ENCODE results near the gene PDE4D. TPM values are rescaled to one million over a fixed set of nuclear protein-coding genes. Genes with fewer than 3 reads are reported as not detected.
"Not testable (repeated sequence)": the region's sequence is repeated elsewhere in the genome, so short reads cannot be mapped to it uniquely, and the experiment has no call there.

The PDE4D gene
- total RNA-seq, 1 donor from 2014 or later, result 219 TPM

GRCh38 chr5:59463618-59464166, 429.8 kb downstream of the PDE4D start:
- not testable (repeated sequence) for DNase-seq

GRCh38 chr5:59462956-59463355, 430.6 kb downstream of the PDE4D start:
- DNase-seq, result no peak

- peak; percentile 17 for DNase-seq
These were observed 433.0 kb downstream of the PDE4D start for GRCh38 chr5:59460368-59461153.

GRCh38 chr5:59458966-59459729, 434.4 kb downstream of the PDE4D start:
- DNase-seq, result no peak

GRCh38 chr5:59458321-59458720, 435.2 kb downstream of the PDE4D start:
- DNase-seq, result no peak

- no peak for DNase-seq
These were observed 443.5 kb downstream of the PDE4D start for GRCh38 chr5:59449905-59450644.

- DNase-seq, result no peak
These were observed 447.2 kb downstream of the PDE4D start for GRCh38 chr5:59446356-59446755.

GRCh38 chr5:59445741-59446140, 447.8 kb downstream of the PDE4D start:
- DNase-seq, result no peak

- DNase-seq, result no peak
These were observed 454.2 kb downstream of the PDE4D start for GRCh38 chr5:59439303-59439702.

- no peak for DNase-seq
These were observed 456.4 kb downstream of the PDE4D start for GRCh38 chr5:59437176-59437575.

- DNase-seq, result no peak
These were observed 457.0 kb downstream of the PDE4D start for GRCh38 chr5:59436364-59437148.

GRCh38 chr5:59433174-59433573, 460.4 kb downstream of the PDE4D start:
- DNase-seq, result no peak

- no peak for DNase-seq
These were observed 463.4 kb downstream of the PDE4D start for GRCh38 chr5:59430066-59430685.

- DNase-seq, result no peak
These were observed 465.1 kb downstream of the PDE4D start for GRCh38 chr5:59428391-59428790.

GRCh38 chr5:59424515-59424914, 469.0 kb downstream of the PDE4D start:
- DNase-seq, result no peak

- no peak for DNase-seq
These were observed 470.5 kb downstream of the PDE4D start for GRCh38 chr5:59423021-59423420.

GRCh38 chr5:59421986-59422941, 471.3 kb downstream of the PDE4D start:
- no peak for DNase-seq

GRCh38 chr5:59420596-59420995, 472.9 kb downstream of the PDE4D start:
- no peak for DNase-seq

GRCh38 chr5:59418808-59419207, 474.7 kb downstream of the PDE4D start:
- DNase-seq, result no peak

GRCh38 chr5:59416451-59416850, 477.1 kb downstream of the PDE4D start:
- DNase-seq, result no peak

Measured in occipital lobe (tissue), 2 donors.